Endothelial cell of umbilical vein (primary cell): ENCODE data around the gene CHRM4. TPM values are rescaled to one million over a fixed set of nuclear protein-coding genes. Genes with fewer than 3 reads are reported as not detected.

Experiments
- BruUV-seq: library from RNA; stranded (reverse); fragments of 400-500 nt; replicated peaks from 2 replicates; lab custom pipeline; 2021; lab: Mats Ljungman, UMichigan
- CTCF ChIA-PET: fragments of 300-600, 350-600 bp; sonication (Branson Sonifier 250); formaldehyde crosslinking; loops from one replicate; lab custom pipeline; 2021; ENCODE audit warnings: antibody characterized with exemption, inconsistent platforms; lab: Charles Lee
- POLR2A ChIA-PET: fragments of 300-600, 350-600 bp; sonication (Branson Sonifier 250); formaldehyde crosslinking; loops from one replicate; lab custom pipeline; 2021; ENCODE audit warnings: antibody characterized with exemption, inconsistent platforms; lab: Charles Lee
- DNase-seq: peaks from one replicate; pipeline ENCODE4 v3.0.0-alpha.2; 2011; ENCODE audit warnings: low read depth, low spot score
- FAIRE-seq: peaks from 2 replicates; lab custom pipeline; 2011; peaks lifted over from hg19 to GRCh38; lab: Jason Lieb, UNC
- H2AFZ ChIP-seq: 2 replicates; pipeline ENCODE4 v1.6.0; 2012; ENCODE audit warnings: low read depth, low read length, control low read depth, inconsistent platforms
- H3K27ac ChIP-seq: 2 replicates; pipeline ENCODE4 v1.5.1; 2011; ENCODE audit warnings: low read depth, mild to moderate bottlenecking, control low read depth, low read length, moderate library complexity; ENCODE audit not compliant: insufficient read depth
- H3K27me3 ChIP-seq, 2 experiments: 2 replicates each; pipeline versions ENCODE4 v1.6.0 to v1.6.1; 2011; ENCODE audit warnings: low read length in 2 of 2, mixed read lengths in 1 of 2; ENCODE audit not compliant: control insufficient read depth in 2 of 2, insufficient read depth in 2 of 2
- H3K36me3 ChIP-seq, 2 experiments: 2 replicates in 1 of 2; 3 replicates in 1 of 2; pipeline ENCODE4 v1.5.1; 2011; ENCODE audit warnings: low read length in 2 of 2, mild to moderate bottlenecking in 1 of 2, moderate library complexity in 1 of 2; ENCODE audit not compliant: control insufficient read depth in 2 of 2, insufficient read depth in 2 of 2; ENCODE audit errors: extremely low read depth in 1 of 2
- H3K4me1 ChIP-seq: 3 replicates; pipeline ENCODE4 v1.5.1; 2011; ENCODE audit warnings: mild to moderate bottlenecking, low read length; ENCODE audit not compliant: control insufficient read depth, insufficient read depth; ENCODE audit errors: extremely low read depth
- H3K4me2 ChIP-seq: 2 replicates; pipeline ENCODE4 v1.6.1; 2011; ENCODE audit warnings: low read length, control low read depth, mixed read lengths; ENCODE audit not compliant: insufficient read depth
- H3K4me3 ChIP-seq, 3 experiments: fragments of 200-600 bp in 1 of 3; sonication (generic), shearing (Covaris generic) in 1 of 3; replicated peaks in 1 of 3; 2 replicates each; pipeline ENCODE4 v1.5.1; 2011 to 2016; ENCODE audit warnings: control low read depth in 3 of 3, low read length in 3 of 3, mild to moderate bottlenecking in 2 of 3, inconsistent platforms in 1 of 3, low read depth in 1 of 3, moderate library complexity in 1 of 3; ENCODE audit not compliant: insufficient read depth in 1 of 3
- H3K79me2 ChIP-seq: 2 replicates; pipeline ENCODE4 v1.6.0; 2012; ENCODE audit warnings: low read length, inconsistent platforms; ENCODE audit not compliant: control insufficient read depth, insufficient read depth
- H3K9ac ChIP-seq: replicated peaks from 2 replicates; pipeline ENCODE3; 2011; ENCODE audit warnings: low read length, control low read depth; ENCODE audit not compliant: insufficient read depth; ENCODE audit errors: extremely low read depth
- H3K9me1 ChIP-seq: replicated peaks from 3 replicates; pipeline ENCODE4 v1.6.0; 2011; ENCODE audit warnings: mild to moderate bottlenecking, low read length; ENCODE audit not compliant: control insufficient read depth, insufficient read depth; ENCODE audit errors: extremely low read depth
- H3K9me3 ChIP-seq: replicated peaks from 2 replicates; pipeline ENCODE4 v1.5.1; 2012; ENCODE audit warnings: low read length, inconsistent platforms; ENCODE audit not compliant: control insufficient read depth, insufficient read depth
- H4K20me1 ChIP-seq: replicated peaks from 2 replicates; pipeline ENCODE3; 2011; ENCODE audit warnings: mild to moderate bottlenecking, low read length; ENCODE audit not compliant: control insufficient read depth, insufficient read depth; ENCODE audit errors: extremely low read depth
- CTCF ChIP-seq, 2 donors: IDR thresholded peaks; 1 replicate in 1 of 2; 2 replicates in 1 of 2; pipeline ENCODE4 v1.5.1; 2011; ENCODE audit warnings: low read length in 2 of 2, mild to moderate bottlenecking in 2 of 2, moderate library complexity in 2 of 2, control low read depth in 1 of 2, inconsistent platforms in 1 of 2, low read depth in 1 of 2; ENCODE audit not compliant: insufficient read depth in 1 of 2; ENCODE audit errors: extremely low read depth in 1 of 2
- FOS ChIP-seq: IDR thresholded peaks from 2 replicates; pipeline ENCODE4 v1.6.1; 2011; ENCODE audit warnings: mild to moderate bottlenecking, low read length, moderate library complexity, borderline replicate concordance; ENCODE audit not compliant: insufficient read depth
- GATA2 ChIP-seq: IDR thresholded peaks from 2 replicates; pipeline ENCODE4 v1.7.0; 2011; ENCODE audit warnings: low read depth, mild to moderate bottlenecking, moderate library complexity, mixed read lengths, low read length; ENCODE audit not compliant: insufficient read length, insufficient read depth
- MYC ChIP-seq: IDR thresholded peaks from one replicate; pipeline ENCODE4 v1.6.1; 2011; ENCODE audit warnings: mild to moderate bottlenecking, low read depth, low read length
- POLR2AphosphoS5 ChIP-seq: IDR thresholded peaks from 2 replicates; pipeline ENCODE4 v1.6.1; 2012; ENCODE audit warnings: low read depth, mild to moderate bottlenecking, control low read depth, low read length, moderate library complexity; ENCODE audit not compliant: insufficient read depth
- dilution Hi-C: fragments of 300-500 bp; cut with MboI; formaldehyde crosslinking; loops from one replicate; pipeline ENCODE4 v1.15.0; 2019; ENCODE audit warnings: low sequenced_read_pairs; ENCODE audit not compliant: extremely low pct_ligation_motif_present
- intact Hi-C: fragments of 100-400 bp; cut with micrococcal nuclease; formaldehyde crosslinking; loops from one replicate; pipeline ENCODE4 v1.10.0; 2022
- polyA plus RNA-seq, 4 experiments: library from polyadenylated mRNA; depleted of rRNA in 3 of 4; stranded (reverse) in 3 of 4; unstranded in 1 of 4; fragments of >200 nt; gene quantifications; 2 replicates each; pipeline versions ENCODE4 v1.2.1 to v1.2.3, GENCODE V29; 2011 to 2012; ENCODE audit warnings: missing spikeins in 1 of 4
- total RNA-seq: library from RNA; stranded (reverse); gene quantifications from 2 replicates; pipeline ENCODE4 v1.2.3, GENCODE V29; 2021

The CHRM4 gene
- total and polyA plus RNA-seq, 2 donors (not counting 3 experiments of a cell fraction or from before 2014, with no cell fraction given), result 0.04 to 0.22 TPM

GRCh38 chr11:46363455-46364005 is 28.0 kb downstream of the CHRM4 start:
- peak overlapping the region; percentile 32 for H3K4me2 ChIP-seq
- peaks cover 0 to 2% of the 10 kb centered on the region in 2 experiments for H3K36me3 ChIP-seq
- dilution Hi-C loops (no loop called here), intact Hi-C loops (loop anchor here (1.0 kb wide), 2 partner anchors 11 to 16 kb away; partner anchors contain the start of gene DGKZ)
- CTCF ChIA-PET, result interaction anchor here (1.2 to 11.6 kb wide), 3 partner anchors 11 to 125 kb away, joined by 3 to 200 read pairs (median 9); partner anchors contain the start of gene DGKZ
- H4K20me1 ChIP-seq, result no peaks in the 10 kb centered on the region
- peaks cover 36% of the 10 kb centered on the region for H3K79me2 ChIP-seq
- FAIRE-seq, result peak; percentile 65
- H3K4me1 ChIP-seq, result peaks cover 34% of the 10 kb centered on the region
- no peak overlapping the region for H2AFZ ChIP-seq
- no peaks in the 10 kb centered on the region for H3K9me3 ChIP-seq
- H3K9me1 ChIP-seq, result no peaks in the 10 kb centered on the region
- peak overlapping the region; percentile 53 for H3K9ac ChIP-seq
- peak overlapping the region; percentile 80 for H3K27ac ChIP-seq
- POLR2A ChIA-PET, result no interaction called here
- no TSS peak for BruUV-seq
- H3K4me3 ChIP-seq, result no peak overlapping the region
- peak; percentile 55 for DNase-seq
- peak in 1 of 2 donors; percentile 25 for TF ChIP-seq CTCF (IDR thresholded peaks at IDR 0.05; ENCODE audit: extremely low read depth in 1 of 2, insufficient read depth in 1 of 2, low read depth in 1 of 2, low read length in 2 of 2)
- no peak for TF ChIP-seq FOS
- no peak for TF ChIP-seq GATA2
- no peak for TF ChIP-seq MYC
- TF ChIP-seq POLR2AphosphoS5, result peak; percentile 15
- H3K27me3 ChIP-seq, result no peaks in the 10 kb centered on the region
